T-helper 1 cell treated with Interleukin-12 subunit alpha and Interleukin-12 subunit beta and Interleukin-4 antibody, amounts not matched to agents 30 ng/mL and 1 ng/mL, for 36 hours (primary cell): Measurements from ENCODE around the gene TNP1. TPM values are rescaled to one million over a fixed set of nuclear protein-coding genes. Genes with fewer than 3 reads are reported as not detected.

Source experiments
- intact Hi-C: fragments of 100-400 bp; cut with micrococcal nuclease; formaldehyde crosslinking; loops from one replicate; pipeline ENCODE4 v1.15.1; 2024
- total RNA-seq: library from RNA; stranded (reverse); gene quantifications from 2 replicates; pipeline ENCODE4 v1.2.3, GENCODE V29; 2022

The TNP1 gene
- total RNA-seq, 1 donor from 2014 or later, result not detected

DNA sequence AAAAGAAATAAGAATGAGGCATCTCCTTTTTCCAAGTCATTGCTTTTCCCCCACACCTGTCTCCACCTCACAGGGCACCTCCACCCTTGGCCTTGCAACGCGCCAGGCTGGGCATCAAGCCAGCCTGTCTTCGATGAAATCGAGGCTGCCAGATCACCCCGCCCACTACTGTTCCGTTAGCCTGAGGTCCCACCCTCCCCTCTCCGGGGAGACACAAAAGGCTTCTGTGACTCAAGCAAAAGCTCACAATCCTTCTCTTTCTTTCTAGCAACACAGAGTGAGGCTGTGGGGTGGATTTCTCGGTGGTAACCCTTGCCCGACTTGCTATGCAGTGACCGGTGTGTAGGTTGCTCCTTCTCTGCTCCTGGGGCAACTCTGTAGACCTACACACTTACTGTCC is 9.9 kb downstream of the TNP1 start:
- intact Hi-C loops, result loop anchor here (2.0 kb wide), 1 partner anchor 17 kb away; no protein-coding TSS in a partner anchor

DNA sequence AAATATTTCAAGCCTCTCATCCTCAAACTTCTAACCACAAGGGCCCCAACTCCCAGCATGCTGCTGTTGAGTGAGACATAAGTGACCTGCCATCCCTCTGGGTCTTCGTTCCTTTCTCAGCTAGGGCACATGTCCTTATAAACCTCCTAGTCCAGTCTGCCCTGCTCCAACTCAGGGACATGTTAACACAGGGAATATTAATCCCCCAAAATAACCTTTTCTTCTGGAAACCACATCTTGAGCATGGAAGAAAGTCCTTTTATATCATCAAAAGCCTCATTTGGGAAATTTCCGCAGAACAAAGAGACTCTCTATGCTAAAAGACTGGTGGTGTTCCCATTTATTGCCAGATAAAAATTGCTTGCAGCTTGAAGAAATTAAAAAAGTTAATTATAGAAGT is 14.4 kb downstream of the TNP1 start:
- intact Hi-C loops, result no loop called here

DNA sequence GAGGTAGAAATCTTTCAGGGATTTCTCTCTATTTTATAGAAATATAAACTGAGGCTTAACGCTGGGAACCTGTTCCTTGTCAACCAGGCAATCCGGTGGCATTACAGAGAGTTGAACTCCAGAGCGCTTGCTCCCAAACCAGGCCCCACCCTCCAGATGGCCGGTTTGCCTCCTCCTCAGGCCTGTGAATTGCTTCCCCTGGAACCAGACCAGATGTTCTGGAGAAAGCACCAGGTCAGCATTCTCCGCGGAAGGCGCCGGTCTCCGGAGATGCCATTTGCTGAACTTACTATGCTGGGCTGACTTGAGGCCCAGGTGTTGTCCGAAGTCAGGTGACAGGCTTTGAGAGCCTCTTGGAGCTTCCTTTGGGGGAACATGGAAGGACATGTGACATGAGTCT is 17.2 kb downstream of the TNP1 start:
- intact Hi-C loops, result no loop called here

DNA sequence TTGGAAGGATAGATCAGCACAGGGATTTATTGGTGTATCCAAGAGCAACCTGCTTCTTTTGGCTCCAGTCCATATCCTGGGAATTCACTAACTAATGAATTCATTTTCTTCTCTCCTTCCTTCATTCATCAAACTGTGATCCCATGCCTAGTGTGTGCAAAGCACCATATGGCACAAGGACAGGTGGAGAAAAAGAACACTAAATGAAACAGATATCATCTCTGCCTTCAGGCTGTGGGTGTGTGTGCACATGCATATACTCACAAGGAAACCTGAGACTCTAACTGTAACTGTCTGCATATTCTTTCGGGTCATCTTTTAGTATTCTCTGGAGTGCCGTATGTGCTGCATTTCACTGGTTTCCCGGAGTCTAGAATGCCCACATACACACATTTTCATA is 20.2 kb downstream of the TNP1 start:
- intact Hi-C loops, result no loop called here

DNA sequence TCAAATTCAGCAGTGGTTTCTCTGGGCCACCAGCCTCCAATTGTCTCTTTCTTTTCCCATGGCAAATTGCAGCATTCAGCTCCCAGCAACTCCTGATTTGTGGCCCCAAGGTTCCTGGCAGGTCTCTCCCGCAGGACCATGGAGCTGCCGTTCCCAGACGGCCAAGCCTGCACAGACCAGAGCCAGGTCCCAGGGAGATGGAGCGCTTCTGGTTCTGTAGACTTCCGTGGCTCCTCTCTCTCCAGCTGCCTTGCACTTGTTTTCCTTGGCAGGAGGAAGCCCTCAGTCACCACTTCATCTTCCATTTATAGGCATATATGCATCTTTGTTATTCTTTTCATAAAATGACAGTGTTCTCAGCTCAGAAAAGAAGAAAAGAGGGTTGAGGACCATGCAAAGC is 21.7 kb downstream of the TNP1 start:
- intact Hi-C loops, result no loop called here

DNA sequence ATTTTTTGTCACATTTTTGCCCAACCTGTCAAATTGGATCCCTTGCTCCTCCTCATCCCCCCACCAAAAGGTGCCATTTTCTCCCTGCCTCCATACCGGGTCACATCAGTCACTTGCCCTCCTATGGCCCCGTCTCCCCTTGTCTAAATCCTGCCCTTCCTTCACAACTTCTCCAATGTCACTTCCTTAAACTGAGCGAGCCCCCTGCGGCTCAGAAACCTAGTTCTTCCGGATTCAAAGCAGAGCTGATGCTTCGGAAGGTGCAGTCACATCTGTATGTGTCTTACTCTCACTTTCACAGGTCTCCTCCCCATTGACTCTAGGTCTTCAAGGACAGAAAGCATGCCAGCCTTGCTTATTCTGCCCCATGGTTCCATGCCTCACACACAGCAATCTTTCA is 22.1 kb downstream of the TNP1 start:
- intact Hi-C loops, result no loop called here

DNA sequence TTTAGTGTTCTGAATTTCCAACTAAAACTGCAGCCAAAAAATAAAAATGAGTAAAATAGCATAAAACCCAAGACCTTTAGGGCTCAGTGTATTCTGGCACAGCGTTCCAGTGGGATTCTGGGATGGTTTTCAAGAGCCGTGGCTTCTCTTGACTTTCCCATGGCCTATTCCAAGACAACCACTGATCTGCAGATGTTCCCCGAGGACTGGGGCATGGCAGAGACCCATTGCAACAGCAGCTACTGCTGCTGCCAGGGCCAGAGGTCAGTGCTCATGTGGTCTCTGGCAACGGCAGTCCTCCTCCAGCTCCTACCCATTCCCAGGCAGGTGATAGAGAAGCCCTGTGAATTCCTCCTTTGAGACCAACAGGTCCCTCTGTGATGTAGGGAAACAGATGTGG is 26.8 kb downstream of the TNP1 start:
- intact Hi-C loops, result no loop called here

DNA sequence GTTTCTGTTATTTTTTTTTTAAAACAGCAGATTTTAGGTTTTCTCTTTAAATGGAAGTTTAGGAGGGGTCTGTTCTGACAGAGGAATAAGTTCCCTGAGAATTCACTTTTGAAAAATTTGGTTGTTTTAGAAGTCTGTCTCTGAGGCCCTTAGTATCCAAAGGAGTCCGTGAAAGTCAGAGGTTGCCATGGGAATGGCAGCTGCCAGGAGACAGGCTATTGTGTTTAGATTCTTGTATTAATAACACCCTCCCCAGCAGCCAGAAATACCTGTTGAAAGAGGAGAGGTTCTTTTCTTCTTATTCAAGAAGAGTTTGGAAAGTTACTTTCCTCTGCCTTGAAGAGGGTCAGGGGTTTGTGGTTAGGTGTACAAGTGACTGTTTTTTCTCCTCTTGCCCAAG is 29.5 kb downstream of the TNP1 start:
- intact Hi-C loops, result no loop called here

DNA sequence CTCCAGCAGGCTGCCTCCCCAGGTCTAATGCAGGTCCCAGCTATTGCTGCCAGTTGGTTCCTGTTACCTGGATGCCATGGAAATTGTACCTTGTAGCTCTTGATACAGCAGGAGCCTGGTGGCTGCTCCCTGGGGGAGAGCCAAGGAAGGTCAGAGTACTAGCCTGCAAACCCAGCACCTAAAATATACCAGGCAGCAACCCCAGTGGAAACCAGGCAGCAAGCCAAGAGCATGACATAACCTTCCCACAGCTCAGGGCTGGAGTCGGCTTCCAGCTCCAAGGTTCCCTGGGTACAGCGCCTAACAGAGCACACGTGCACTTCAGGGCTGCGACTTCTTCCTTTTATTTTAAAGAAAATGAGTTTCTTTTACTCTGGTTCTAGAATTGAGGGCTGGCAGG is 30.3 kb downstream of the TNP1 start:
- intact Hi-C loops, result no loop called here

DNA sequence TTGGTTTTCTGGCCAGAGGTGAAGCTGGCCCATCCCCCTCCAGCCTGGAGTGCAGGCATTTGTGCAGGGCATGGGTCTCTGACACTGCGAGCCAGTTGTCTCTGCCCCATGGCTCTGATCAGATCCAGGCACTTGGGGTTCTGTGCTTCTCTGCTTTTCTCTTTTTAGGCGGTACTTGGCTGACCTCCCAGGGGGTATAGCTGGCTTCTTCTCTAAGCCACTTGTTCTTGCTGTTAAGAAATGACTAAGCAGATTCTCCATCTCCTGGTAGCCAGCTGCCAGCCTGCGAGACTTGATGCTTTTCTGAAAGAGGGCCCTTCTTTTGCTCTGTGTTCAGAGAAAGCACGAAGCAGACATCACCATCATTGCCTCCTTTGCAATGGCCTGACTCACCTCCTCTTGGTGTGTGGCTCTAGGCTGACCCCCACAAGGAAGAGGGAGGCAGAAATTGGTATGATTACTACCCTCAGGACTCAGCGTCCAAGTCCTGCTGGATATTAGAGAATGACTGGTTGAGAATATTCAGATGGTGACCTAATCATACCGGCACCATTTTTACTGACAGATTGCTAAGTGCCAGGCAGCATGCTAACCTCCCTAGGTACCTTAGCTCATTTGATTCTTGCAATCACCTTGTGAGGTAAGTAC is 32.7 kb downstream of the TNP1 start:
- intact Hi-C loops, result no loop called here

DNA sequence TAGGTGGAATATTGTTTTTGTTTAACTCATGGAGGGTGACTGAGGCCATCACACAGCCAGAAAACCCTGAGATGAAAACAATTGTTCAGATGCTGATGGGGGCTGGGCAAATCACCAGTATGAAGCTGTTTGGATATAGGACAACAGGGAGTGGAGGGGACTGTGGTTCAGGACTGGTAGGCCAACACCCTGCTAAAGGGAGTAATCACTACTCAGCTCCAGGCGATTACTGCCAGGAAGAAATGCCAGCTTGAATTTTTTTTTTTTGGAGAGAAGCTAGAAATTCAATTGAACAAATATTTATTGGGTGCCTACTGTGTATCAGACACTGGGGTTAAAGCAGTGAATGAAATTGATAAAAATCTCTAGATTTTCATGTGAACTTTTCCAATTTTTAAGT is 37.4 kb downstream of the TNP1 start:
- intact Hi-C loops, result no loop called here

DNA sequence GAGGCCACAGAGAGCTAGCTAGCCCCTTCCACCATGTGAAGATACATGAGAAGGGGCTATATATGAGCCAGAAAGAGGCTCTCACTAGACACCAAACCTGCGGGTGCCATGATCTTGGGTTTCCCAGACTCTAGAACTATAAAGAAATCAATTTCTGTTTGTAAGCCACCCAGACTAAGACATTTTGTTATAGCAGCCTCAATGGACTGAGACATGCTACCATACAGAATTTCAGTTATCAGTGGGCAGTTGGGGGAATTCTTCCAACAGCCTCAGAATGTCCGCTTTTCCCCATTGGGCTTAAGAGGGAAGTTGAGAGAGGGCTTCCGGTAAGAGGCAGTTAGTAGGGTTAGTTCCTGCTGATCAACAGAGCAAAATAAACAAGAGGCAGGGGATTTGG is 39.2 kb downstream of the TNP1 start:
- intact Hi-C loops, result no loop called here

DNA sequence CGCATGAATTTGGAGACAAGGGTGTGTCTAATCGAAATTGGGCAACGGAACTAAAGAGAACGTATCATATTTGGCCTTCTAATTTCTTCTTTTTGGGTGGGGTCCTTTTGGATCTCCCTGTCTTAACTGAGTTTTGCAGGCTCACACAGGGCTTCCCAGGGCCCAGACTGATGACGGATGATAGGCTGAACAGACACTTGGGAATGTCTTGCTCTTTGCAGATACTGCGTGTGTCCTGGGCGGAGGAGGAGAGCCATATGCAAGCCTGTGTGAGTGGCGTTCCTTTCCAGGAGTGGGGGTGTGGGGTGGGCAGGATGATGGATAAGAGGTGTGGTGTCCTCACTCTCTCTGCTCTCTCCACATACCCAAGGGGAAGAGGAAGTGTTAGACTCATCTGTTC is 40.1 kb downstream of the TNP1 start:
- intact Hi-C loops, result no loop called here

DNA sequence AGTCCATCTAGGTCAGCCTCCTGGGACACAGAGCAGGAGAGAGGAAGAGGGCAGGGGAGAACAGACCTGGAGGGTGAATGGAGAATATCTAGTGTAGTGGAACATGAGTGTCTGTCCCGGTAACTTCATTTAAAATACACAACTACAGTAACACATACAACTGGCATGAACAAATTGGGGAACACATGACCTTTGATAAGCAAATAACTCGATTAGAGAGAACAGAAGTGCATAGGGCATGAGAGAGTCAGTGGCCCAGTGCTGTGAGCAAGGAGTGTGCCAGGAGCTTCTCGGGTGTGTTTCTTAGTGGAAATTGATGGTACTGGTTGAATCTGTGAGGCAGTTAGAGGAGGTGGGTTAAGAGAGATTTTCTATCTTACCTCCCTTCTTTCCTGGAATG is 40.8 kb downstream of the TNP1 start:
- intact Hi-C loops, result no loop called here

DNA sequence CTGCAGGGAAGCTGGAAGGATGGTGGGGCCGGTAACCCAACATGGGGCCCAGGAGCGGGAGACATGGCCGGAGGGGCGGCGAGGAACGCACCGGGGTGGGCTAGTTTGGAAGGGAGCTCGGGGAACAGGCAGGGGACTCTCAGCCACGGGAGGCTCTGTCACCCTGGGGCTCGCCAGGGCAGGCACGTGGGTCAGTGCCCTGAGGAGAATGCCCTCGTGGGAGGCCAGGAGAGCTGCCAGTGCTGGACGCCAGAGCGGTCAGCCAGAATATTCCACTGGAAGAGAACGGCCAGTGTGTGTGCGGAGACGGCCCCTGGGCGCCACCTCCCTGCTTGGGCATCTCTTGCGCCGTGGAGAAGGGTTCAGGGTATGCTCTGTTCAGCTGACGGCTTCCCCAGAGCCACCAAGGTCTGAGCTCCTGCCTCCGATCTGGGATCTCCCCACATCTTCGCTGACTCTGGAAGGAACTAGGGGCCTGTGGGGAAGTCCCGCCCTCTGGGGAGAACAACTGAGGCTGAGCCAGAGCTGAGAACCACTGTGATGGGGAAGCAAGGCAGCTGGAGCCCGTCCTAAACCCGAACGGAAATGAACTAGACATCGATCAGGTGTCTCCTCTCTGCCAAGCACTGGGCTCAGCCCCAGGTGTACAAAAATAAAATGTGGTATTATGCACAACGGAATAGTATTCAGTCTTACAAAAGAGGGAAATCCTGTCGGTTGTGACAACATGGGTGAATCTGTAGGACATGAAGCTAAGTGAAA is 49.3 kb downstream of the TNP1 start:
- intact Hi-C loops, result no loop called here

Other genes with a start within 250 kb of the TNP1 start
- 10.1 and 11.3 TPM in 2 replicates for gene IGFBP2, start 226.6 kb downstream of the TNP1 start, total RNA-seq
- gene IGFBP5, start 164.5 kb downstream of the TNP1 start, total RNA-seq, result not detected in 2 replicates